Erythroblast (primary cell): Measurements from ENCODE around the gene CCDC88B.

Experiments
- GATA1 ChIP-seq: IDR thresholded peaks from 2 replicates; pipeline ENCODE4 v1.6.1; 2011; ENCODE audit warnings: low read depth, mild to moderate bottlenecking, control low read depth, low read length, moderate library complexity
- POLR2A ChIP-seq: IDR thresholded peaks from 2 replicates; pipeline ENCODE4 v1.6.1; 2011; ENCODE audit warnings: mild to moderate bottlenecking, low read length

DNA sequence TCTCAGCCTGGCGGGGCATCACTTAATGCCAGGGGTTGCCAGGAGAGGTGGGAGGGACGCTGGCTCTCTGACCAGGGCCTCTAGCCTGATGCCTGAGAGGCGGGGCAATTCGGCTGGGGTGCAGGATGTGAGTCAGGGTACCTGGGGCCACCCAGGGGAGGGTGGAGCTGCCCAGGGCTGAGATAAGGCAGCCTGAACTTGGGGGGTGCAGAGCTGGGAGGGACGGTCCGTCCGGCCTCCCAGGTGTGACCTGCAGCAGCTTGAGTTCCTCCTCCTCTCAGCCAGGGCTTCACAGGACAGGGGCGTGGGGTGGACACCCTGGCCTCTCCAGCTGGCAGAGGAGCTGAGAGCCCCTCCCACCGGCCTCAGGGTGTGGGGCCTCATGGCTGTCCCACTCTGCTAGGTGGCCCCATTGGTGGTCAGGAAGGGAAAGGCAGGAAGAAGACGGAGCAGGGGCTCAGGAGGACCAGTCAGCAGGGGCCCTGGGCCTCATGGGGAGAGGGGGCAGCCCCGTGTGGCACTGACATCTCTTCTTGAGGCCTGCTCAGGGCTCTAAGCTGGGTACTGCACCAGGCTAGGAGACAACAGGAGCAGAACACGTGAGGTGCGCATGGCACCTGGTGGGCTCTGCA is 18.0 kb downstream of the CCDC88B start:
- TF ChIP-seq POLR2A = no peak
- no peak for TF ChIP-seq GATA1
